KBM-7 (cell line): ENCODE results near the gene DGKI.

ENCODE experiments used
- DNase-seq: peaks from one replicate; pipeline ENCODE4 v3.0.0-alpha.2; 2015
- in situ Hi-C: fragments of 300-500 bp; cut with MboI; formaldehyde crosslinking; loops from 2 replicates; pipeline ENCODE4 v1.14.3; 2020; ENCODE audit warnings: low sequenced_read_pairs, low pct_unique_long_range_greater_than_20kb, mixed read lengths

DGKI gene

DNA sequence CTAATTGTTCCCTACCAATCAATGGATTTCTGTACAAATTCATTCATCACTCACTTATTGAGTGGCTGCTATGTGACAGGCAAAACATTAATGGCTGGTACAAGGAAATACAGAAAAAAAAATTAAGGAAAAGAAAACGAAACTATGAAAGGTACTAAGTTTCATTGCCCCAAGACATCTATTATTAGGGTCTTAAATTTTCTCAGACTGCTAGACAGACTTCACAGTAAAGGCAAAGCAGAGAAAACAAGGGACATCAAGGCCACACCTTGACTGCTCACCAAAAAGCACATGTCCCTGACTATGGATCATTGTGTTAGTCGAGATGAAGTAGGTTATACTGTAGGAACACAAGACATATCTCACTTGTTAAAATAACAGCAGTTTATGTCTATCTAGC is 36.5 kb downstream of the DGKI start:
- in situ Hi-C loops = no loop called here

DNA sequence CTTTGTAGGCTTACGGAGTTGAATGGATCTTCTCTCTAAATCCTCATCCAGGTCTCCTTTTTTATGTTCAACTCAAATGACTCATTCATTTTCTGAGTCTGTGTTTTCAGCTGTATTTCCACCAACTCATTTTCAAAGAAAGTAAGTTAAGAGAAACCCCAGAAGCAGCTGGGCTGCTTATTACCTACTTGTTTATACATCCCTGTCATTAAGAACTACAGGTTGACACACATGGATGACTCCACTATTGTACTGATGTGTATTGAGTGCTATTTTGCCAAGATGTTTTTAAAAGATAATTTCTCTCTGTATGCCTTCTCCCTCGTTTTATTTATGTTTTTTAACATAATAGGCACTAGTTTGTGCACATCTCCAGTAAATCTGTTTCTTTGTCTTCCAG is 41.9 kb downstream of the DGKI start:
- DNase-seq = no peak
- in situ Hi-C loops = no loop called here

More for the DNA sequence above, 36.5 kb downstream of the DGKI start:
- DNase-seq = no peak

DNA sequence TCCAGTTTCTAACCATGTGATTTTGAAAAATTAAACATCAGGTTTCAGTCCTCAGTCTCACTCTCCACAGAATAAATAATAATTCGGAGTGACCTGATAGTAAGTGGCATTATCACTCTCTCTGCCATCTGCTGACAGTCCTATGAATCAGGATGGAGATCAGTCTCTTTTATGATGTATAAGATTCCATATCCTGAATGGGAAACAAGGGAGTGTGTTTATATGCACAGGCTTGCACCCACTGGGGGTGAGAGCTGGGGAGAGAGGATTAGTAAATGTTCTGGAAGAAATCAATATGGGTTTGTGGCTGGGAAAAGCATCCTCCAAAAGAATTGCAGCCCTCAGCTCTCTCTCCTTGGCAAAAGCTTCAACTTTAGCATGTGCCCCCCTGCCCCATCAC is 45.3 kb downstream of the DGKI start:
- no peak for DNase-seq
- in situ Hi-C loops = no loop called here

DNA sequence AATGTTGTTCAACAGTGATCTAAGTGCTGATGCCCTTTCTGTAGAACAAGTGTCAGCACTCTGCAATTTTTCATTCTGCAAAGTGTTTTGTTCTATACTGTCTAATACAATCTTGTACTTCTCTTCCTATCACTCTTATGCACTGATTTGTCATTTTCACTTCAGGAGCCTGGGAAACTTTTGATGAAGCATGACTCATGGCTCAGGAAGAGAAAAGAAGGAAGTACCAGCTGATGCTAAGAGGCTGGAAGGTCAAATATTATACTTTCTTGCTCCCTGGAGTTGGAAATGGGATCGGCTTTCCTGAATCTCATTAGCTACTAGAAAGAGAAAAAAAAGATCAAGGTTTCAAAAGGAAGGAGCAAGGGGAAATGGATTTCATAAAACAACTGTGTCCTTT is 45.8 kb downstream of the DGKI start:
- in situ Hi-C loops = no loop called here
- DNase-seq = no peak

DNA sequence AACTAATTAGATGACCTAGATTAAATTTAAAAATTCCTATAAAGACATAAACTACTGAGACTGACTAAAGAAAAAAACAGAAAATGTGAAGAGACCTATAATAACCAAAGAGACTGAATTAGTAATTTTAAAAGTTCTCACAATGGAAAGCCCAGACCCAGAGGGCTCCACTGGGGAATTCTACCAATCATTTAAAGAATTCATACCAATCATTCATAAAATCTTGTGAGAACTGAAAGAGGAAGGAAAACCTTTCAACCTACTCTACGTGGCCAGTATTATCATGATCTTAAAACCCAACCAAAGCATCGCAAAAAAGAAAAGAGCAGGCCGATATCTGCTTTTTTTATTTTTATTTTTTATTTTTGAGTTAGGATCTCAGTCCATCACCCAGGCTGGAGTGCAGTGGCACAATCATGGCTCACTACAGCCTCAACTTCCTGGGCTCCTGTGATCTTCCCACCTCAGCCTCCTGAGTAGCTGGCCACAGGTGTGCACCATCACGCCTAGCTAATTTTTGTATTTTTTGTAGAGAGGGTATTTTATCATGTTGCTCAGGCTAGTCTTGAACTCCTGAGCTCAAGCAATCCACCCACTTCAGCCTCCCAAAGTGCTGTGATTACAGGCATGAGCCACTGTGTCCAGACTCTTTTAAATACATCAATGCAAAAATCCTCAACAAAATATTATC is 48.6 kb downstream of the DGKI start:
- in situ Hi-C loops = no loop called here
- DNase-seq = no peak

DNA sequence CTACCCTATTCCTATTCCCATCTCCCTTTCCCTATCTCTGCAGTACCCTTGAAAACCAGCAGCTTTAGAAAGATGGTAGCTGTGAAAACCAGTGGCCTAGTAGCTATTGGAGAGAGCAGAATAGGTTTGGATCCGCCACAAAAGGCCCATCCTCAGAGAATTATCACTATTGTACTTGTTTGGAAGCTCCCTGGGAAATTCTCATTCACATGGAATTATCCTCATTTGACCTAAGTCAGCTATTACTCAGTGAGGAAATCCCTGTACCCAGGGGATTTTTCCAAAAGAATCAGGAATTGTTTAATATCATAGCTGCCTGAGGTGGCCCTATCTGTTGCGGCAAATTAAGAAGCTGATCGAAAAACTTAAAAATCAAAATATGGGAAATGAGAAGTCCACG is 51.6 kb downstream of the DGKI start:
- in situ Hi-C loops = no loop called here
- DNase-seq = no peak

DNA sequence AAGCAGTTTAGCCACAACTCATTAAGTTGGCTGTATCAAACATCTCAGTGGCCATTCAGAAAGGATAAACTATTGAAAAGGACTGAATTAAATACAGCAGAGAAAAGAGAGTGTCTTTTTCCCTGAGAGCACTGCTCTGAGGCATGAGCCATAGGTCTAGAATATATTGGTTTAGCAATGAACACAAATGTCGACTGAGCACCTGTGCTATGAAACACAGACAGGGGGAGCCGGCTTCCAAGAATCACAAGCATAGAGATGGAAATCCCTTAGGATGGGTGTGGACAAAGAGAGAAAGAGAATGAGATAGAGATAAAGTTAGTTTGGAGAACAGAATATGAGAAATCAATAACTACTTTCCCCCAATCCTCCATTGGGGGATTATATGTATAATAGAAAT is 54.8 kb downstream of the DGKI start:
- in situ Hi-C loops = no loop called here
- no peak for DNase-seq

DNA sequence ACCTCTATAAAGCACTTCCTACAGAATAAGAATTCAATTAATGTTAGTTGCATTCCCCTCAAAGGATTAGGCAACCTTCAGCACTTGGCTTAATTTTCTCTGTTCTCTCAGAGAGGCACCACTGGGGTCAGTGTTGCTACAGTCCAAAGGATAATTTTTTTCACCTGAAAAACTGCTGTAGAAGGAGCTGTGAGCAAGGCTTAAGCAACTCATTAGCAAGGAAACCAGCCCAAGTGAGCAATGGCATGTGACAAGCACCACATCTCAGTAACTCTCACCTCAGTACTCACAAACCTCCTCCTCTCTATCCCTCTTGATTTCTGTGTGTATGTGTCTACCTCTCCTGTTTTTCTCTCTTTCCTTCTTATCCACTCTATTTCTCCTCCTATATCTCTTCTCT is 55.9 kb downstream of the DGKI start:
- in situ Hi-C loops = no loop called here
- DNase-seq = no peak

DNA sequence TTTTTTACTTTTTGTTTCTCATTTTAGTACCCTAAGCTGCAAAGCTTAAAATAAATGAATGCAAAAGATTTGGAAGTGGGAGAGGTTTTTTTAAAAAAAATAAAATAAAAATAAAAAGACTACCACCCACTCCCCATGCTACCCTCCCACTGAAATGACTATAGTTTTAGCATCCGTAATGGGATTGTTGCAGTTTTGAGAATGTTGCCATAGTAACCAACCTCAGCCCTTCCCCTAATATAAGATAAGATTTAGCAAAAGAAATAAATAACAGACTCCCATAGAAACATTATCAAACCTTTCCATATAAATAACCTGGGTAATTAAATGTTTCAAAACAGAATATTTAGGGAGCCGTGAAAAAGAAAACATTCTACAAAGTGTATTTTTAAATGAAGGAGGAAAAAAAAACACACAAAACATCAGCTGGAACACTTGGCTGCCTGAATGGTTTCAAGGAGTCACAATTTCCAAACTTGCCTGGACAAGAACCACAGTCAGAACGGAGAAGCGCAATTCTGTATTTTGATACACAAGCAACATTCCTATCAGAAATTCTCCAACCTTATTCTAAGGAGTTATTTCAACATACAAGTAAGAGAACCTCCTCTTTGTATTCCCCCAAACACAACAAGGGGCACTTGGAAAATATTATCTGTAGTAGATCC is 57.4 kb downstream of the DGKI start:
- no peak for DNase-seq
- in situ Hi-C loops = no loop called here

DNA sequence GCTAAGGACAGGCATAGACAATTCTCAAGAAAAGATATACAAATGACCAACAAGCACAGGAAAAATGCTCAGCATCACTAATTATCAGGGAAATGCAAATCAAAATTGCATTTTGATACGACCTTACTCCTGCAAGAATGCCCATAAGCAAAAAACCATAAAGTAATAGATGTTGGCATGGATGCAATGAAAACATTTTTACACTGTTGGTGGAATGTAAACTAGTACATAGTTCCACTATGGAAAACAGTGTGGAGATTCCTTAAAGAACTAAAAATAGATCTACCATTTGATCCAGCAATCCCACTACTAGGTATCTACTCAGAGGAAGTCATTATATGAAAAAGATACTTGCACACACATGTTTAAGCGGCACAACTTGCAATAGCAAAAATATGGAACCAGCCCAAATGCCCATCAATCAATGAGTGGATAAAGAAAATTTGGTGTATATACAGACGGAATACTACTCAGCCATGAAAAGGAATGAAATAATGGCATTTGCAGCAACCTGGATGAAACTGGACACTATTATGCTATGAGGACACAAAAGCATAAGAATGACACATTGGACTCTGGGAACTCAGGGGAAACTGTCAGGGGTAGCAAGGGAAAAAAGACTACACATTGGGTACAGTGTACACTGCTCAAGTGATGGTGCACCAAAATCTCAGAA is 59.3 kb downstream of the DGKI start:
- in situ Hi-C loops = no loop called here
- no peak for DNase-seq

DNA sequence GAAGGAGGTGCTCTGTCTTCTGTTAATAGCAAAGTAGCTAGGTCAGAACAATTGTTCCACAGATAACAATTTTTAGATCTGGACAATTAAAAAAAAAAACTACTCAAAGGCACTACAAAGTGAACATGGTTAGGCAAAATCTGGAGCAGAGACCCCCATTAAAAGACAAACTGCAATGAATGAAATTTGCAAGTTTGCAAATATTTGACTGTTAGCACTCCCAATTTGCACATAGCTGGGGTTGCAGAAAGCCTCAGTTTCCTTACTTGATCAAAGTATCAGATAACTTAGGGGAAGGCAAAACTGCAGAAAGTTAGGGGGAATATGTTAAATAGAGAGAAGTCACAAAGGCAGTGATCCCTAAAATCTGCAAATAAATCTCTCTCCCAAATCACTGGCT is 68.3 kb downstream of the DGKI start:
- in situ Hi-C loops = no loop called here
- DNase-seq = no peak

DNA sequence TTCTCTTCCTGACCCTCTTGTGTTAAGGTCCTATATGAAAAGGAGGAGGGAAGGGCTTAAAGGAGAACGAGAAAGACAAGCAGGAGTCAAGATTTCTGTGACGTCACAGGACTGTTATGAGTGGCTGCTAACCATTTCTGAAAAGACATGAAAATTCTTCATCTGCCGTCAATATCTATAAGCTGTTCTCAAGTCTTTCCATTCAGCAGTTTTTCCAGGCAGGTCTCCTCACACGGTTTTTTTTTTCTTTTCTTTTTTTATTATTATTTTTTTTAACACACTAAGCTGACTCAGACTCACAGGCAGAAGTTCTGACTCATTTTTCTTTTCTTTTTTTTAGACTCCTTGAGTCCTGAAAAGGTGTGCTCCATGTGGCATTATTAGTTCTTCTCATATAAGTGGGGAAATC is 72.0 kb downstream of the DGKI start:
- in situ Hi-C loops = no loop called here
- no peak for DNase-seq

DNA sequence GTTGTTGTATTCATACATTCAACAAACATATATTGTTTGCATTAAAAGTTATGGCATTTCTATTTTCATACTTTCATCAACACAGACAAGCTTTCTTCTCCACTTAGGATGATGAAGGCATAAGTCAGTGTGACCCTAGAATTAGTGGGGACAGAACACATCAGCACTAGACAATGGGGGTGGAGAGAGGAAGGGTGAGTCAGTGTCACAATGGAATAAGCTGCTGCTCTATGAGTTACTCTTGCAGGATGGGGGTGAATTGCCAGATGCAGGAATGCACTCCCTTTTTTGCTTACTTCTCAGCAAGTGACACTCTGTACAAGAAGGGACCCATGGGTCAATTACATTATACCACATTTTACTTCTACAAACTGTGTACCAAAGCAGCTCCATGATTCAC is 74.0 kb downstream of the DGKI start:
- in situ Hi-C loops = no loop called here
- no peak for DNase-seq

DNA sequence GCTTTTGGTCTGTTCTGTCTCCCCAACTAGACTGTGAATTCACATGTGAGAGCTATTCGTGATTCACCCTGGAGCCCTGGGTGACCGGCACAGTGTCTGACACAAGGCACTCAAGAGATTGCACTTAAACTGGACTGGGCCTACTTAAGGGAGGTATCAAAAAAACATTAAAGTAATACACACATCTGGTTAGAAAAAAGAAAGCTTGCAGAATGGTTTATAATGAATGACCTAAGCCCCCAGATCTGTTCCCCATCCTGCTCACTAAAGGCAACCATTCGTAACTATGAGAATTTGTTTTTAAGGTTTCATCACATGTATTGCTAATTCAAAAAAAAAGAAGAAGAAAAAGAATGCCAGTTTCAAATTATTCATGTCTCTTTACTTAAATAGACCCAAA is 74.5 kb downstream of the DGKI start:
- in situ Hi-C loops = no loop called here
- DNase-seq = no peak

DNA sequence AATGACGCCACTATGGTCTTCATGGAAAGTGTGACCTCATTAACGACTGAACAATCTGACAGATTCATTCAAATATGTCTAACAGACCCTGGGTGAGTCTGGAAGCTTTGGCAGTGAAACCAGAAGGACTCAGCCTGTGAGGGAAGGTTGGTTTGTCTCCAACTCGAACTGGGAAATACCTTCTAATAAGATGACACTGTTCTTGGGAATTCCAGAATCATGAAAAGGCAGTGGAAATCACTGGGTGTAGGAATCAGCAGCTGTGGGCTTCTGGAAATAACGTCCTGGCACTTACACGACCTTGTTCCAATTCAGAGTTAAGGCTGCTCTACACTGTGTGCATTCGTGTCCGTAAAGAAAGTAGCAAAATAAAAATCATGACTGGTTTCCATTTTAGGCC is 75.1 kb downstream of the DGKI start:
- no peak for DNase-seq
- in situ Hi-C loops = no loop called here

DNA sequence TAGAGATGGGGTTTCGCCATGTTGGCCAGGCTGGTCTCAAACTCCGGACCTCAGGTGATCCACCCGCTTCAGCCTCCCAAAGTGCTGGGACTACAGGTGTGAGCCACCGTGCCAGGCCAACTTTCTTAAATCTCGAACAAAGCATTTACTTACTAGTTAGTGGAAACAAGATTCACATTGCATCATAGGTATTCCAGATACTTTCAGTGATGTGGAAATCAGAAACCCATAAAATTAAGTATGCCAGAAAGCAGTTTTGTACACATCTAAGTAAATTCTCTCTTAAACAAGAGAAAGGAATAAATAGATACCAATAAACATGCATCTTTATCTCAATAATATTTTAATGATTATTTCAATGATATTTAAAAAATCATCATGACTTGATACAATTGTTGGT is 75.5 kb downstream of the DGKI start:
- no peak for DNase-seq
- in situ Hi-C loops = no loop called here

DNA sequence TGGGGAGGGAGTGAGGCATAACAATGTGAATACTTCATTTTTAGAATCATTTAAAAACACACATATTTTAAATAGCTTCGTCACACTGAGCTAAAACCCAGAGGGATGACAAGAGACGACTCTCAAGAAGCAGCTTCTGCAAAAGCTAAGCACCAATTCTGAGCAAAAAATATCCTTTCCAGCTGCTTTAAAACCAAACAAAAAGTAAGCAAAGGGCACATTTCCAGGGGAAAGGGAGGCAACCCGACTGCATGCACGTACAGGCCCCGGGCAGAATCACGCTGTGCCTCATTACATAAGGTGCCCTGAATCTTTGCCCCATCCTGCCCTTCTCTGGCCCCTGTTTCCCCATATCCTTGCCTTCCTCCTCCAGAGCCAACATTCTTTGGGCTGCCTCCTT is 78.4 kb downstream of the DGKI start:
- no peak for DNase-seq
- in situ Hi-C loops = no loop called here

DNA sequence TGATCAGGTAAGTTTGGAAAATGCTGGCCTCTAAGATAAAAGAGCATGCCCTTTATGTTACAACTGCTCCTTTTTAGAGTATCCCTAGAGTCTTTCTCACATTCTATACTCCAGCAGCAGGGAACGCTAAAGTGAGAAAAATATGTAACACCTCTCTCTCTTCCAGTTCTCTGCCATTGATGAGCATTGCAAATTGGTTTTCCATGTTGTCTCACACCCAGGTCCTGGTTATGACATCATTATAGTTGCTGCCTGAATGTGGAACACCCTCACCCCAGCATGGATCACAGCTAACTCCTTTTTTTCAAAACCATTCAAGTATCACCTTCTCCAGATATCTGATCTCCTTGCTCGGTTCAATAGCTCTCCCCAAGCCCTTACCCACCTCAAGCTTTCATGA is 84.4 kb downstream of the DGKI start:
- in situ Hi-C loops = no loop called here
- no peak for DNase-seq

DNA sequence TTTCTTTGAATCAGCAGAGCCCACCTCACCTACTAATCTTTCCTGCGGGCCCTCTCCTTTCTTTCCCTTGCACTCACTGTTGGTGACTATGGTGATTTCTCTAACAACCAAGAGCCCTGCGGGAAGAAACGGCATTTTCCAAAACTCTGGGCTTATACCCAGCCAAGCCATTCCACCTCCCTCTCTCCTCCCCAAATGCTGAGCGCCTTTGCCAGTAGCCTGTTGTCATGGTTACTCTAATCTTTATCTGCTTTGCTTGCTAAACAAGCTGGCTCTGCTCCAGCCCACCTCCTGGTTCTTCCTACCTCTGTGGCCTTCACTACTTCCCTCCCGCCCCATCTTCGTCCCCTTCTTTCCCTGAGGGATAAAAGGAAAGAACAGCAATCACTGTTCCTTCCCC is 86.7 kb downstream of the DGKI start:
- in situ Hi-C loops = no loop called here
- DNase-seq = no peak

DNA sequence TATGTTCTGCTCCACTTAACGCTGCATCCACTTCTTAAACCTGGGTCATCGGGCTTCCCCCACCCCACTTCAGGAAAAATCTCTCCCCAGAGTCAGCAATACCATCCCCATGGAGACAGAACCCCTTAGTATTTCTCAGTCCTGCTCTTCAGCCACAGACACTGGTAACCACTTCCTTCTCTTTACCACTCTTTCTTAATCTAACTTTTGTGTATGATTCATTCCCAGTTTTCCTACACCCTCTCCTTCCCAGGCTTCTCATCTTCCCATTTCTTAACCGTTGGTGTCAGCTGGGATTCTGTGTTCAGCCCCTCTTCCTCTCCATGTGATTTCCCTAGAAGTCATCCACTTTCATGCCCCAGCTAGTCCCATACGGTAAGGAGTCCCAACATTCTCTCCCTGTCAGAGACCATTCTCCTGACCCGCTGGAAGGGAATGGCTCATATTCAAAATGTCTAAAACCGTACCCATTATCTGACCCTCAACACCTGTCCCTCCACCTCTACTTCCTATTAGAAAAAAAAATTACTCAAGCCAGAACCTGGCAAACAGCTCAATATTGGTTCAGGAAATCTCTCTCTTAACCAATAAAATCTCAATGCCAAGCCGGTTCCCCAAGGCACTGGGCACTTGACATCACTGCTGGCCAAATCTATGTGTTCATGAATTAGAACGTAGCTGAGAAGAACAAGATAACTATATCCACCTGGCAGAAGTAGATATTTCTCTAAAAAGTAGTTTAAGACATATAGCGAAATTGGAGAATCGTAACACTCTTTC is 89.4 kb downstream of the DGKI start:
- in situ Hi-C loops = no loop called here
- DNase-seq = no peak
